Measurements from ENCODE around the gene CCDC9B.

CCDC9B gene

GRCh38 chr15:40369474-40369869 is 28.7 kb upstream of the CCDC9B start:
- no peak overlapping the region for H3K4me3 ChIP-seq (ENCODE audit: control insufficient read depth, low read depth, low read length)
- no peak for DNase-seq (ENCODE audit: low read depth)
- no peak for TF ChIP-seq CTCF (conservative IDR thresholded peaks at IDR 0.05; ENCODE audit: control insufficient read depth, insufficient read depth, low read depth, low read length)

- DNase-seq (ENCODE audit: low read depth) = no peak
- TF ChIP-seq CTCF (conservative IDR thresholded peaks at IDR 0.05; ENCODE audit: control insufficient read depth, insufficient read depth, low read depth, low read length) = no peak
- H3K4me3 ChIP-seq (ENCODE audit: control insufficient read depth, low read depth, low read length) = no peak overlapping the region
Measured at GRCh38 chr15:40368719-40369473, 28.2 kb upstream of the CCDC9B start.

GRCh38 chr15:40367686-40368611 is 27.2 kb upstream of the CCDC9B start:
- peak; percentile 81 for DNase-seq (ENCODE audit: low read depth)
- peak; percentile 44 for TF ChIP-seq CTCF (conservative IDR thresholded peaks at IDR 0.05; ENCODE audit: control insufficient read depth, insufficient read depth, low read depth, low read length)
- H3K4me3 ChIP-seq (ENCODE audit: control insufficient read depth, low read depth, low read length) = no peak overlapping the region

- no peak for DNase-seq (ENCODE audit: low read depth)
- H3K4me3 ChIP-seq (ENCODE audit: control insufficient read depth, low read depth, low read length) = no peak overlapping the region
- TF ChIP-seq CTCF (conservative IDR thresholded peaks at IDR 0.05; ENCODE audit: control insufficient read depth, insufficient read depth, low read depth, low read length) = no peak
Measured at GRCh38 chr15:40367371-40367685, 26.6 kb upstream of the CCDC9B start.

- DNase-seq (ENCODE audit: low read depth) = no peak
- no peak overlapping the region for H3K4me3 ChIP-seq (ENCODE audit: control insufficient read depth, low read depth, low read length)
- TF ChIP-seq CTCF (conservative IDR thresholded peaks at IDR 0.05; ENCODE audit: control insufficient read depth, insufficient read depth, low read depth, low read length) = no peak
Measured at GRCh38 chr15:40366457-40367370, 26.0 kb upstream of the CCDC9B start.

All from fibroblast of mammary gland (primary cell).